SK-N-SH treated with all-trans-retinoic acid at 6 μM for 48 hours (cell line): ENCODE results near the gene VCP.

ENCODE experiments used
- BACH2 ChIP-seq: fragments of 250-450 bp; sonication (Bioruptor Pico); IDR thresholded peaks from 2 replicates; pipeline ENCODE4 v1.9.0; 2021; ENCODE audit warnings: mild to moderate bottlenecking, borderline replicate concordance
- CSDC2 ChIP-seq: fragments of 250-450 bp; sonication (Bioruptor Pico); IDR thresholded peaks from 2 replicates; pipeline ENCODE4 v1.5.0; 2020; ENCODE audit warnings: mild to moderate bottlenecking, moderate library complexity
- OSR1 ChIP-seq: fragments of 250-450 bp; sonication (Bioruptor Pico); IDR thresholded peaks from 2 replicates; pipeline ENCODE4 v1.8.0; 2022; ENCODE audit warnings: moderate library complexity, mild to moderate bottlenecking, inconsistent platforms
- PATZ1 ChIP-seq: fragments of 250-450 bp; sonication (Bioruptor Pico); IDR thresholded peaks from 2 replicates; pipeline ENCODE4 v1.8.0; 2020; ENCODE audit warnings: mild to moderate bottlenecking, moderate library complexity, borderline replicate concordance
- POU6F1 ChIP-seq: fragments of 250-450 bp; sonication (Bioruptor Pico); IDR thresholded peaks from 2 replicates; pipeline ENCODE4 v1.8.0; 2021; ENCODE audit warnings: low read depth, mild to moderate bottlenecking, moderate library complexity, borderline replicate concordance
- PPARA ChIP-seq: fragments of 250-450 bp; sonication (Bioruptor Pico); IDR thresholded peaks from 2 replicates; pipeline ENCODE4 v1.5.0; 2020; ENCODE audit warnings: mild to moderate bottlenecking, borderline replicate concordance
- RARB ChIP-seq: fragments of 250-450 bp; sonication (Bioruptor Pico); IDR thresholded peaks from 2 replicates; pipeline ENCODE4 v1.8.0; 2021; ENCODE audit warnings: mild to moderate bottlenecking, moderate library complexity
- SNAI2 ChIP-seq: fragments of 250-450 bp; sonication (Bioruptor Pico); IDR thresholded peaks from 2 replicates; pipeline ENCODE4 v1.5.0; 2020; ENCODE audit warnings: mild to moderate bottlenecking, moderate library complexity
- ZC3H10 ChIP-seq: fragments of 250-450 bp; sonication (Bioruptor Pico); IDR thresholded peaks from 2 replicates; pipeline ENCODE4 v1.5.1; 2021; ENCODE audit warnings: mild to moderate bottlenecking, moderate library complexity
- ZFP3 ChIP-seq: fragments of 250-450 bp; sonication (Bioruptor Pico); IDR thresholded peaks from 2 replicates; pipeline ENCODE4 v1.5.0; 2020; ENCODE audit warnings: mild to moderate bottlenecking, moderate library complexity
- ZNF70 ChIP-seq: fragments of 450-650 bp; formaldehyde crosslinking; IDR thresholded peaks from 2 replicates; pipeline ENCODE4 v1.5.0; 2020; ENCODE audit warnings: mild to moderate bottlenecking, moderate library complexity
- ZNF8 ChIP-seq: fragments of 450-650 bp; formaldehyde crosslinking; IDR thresholded peaks from 2 replicates; pipeline ENCODE4 v1.5.0; 2020; ENCODE audit warnings: mild to moderate bottlenecking, moderate library complexity

GRCh38 chr9:35048511-35048910, 23.9 kb downstream of the VCP start:
- TF ChIP-seq PATZ1 (CRISPR knock-in tag) (no peak), PPARA (CRISPR knock-in tag) (no peak), ZNF8 (CRISPR knock-in tag) (no peak), SNAI2 (CRISPR knock-in tag) (no peak), ZNF70 (CRISPR knock-in tag) (no peak), RARB (no peak), BACH2 (CRISPR knock-in tag) (no peak), ZC3H10 (CRISPR knock-in tag) (no peak), CSDC2 (no peak), ZFP3 (CRISPR knock-in tag) (no peak), OSR1 (CRISPR knock-in tag) (no peak), POU6F1 (CRISPR knock-in tag) (no peak)
